Upper lobe of left lung (tissue), 6 donors: ENCODE measurements around the gene LGALS14. TPM values are rescaled to one million over a fixed set of nuclear protein-coding genes. Genes with fewer than 3 reads are reported as not detected.
"Not testable (repeated sequence)": the region's sequence is repeated elsewhere in the genome, so short reads cannot be mapped to it uniquely, and the experiment has no call there.

Source experiments
- ATAC-seq, 2 donors: fragments of 200-7000 bp; cut with Tn5 transposase; one replicate each; pipeline ENCODE4 v1.9.1; 2022; ENCODE audit warnings: mild to moderate bottlenecking in 2 of 2, moderate library complexity in 2 of 2; ENCODE audit not compliant: low FRiP score in 2 of 2
- DNase-seq, 2 donors: peaks; one replicate each; pipeline ENCODE4 v3.0.0-alpha.2; 2019 to 2020
- H3K27ac ChIP-seq, 4 donors: fragments of 200-600 bp; sonication (generic); one replicate each; pipeline ENCODE4 v1.5.1; 2016 to 2019
- H3K27me3 ChIP-seq, 4 donors: fragments of 200-600 bp; sonication (generic); one replicate each; pipeline ENCODE4 v1.5.1; 2017 to 2019
- H3K36me3 ChIP-seq, 4 donors: fragments of 200-600 bp; sonication (generic); one replicate each; pipeline ENCODE4 v1.5.1; 2016 to 2019
- H3K4me1 ChIP-seq, 4 donors: fragments of 200-600 bp; sonication (generic); one replicate each; pipeline ENCODE4 v1.5.1; 2018 to 2019
- H3K4me3 ChIP-seq, 4 donors: fragments of 200-600 bp; sonication (generic); one replicate each; pipeline ENCODE4 v1.5.1; 2017 to 2019; ENCODE audit warnings: mild to moderate bottlenecking in 2 of 4, moderate library complexity in 1 of 4
- H3K9me3 ChIP-seq, 4 donors: fragments of 200-600 bp; sonication (generic); one replicate each; pipeline ENCODE4 v1.5.1; 2018 to 2019
- EP300 ChIP-seq, 4 donors: sonication (generic); formaldehyde crosslinking; IDR thresholded peaks; one replicate each; pipeline ENCODE4 v1.5.1; 2017; ENCODE audit warnings: antibody characterized with exemption in 4 of 4, control low read depth in 2 of 4
- POLR2A ChIP-seq, 4 donors: fragments of 450-650 bp; IDR thresholded peaks; one replicate each; pipeline ENCODE4 v1.5.1; 2016 to 2017; ENCODE audit warnings: antibody characterized with exemption in 4 of 4, mild to moderate bottlenecking in 2 of 4
- POLR2AphosphoS5 ChIP-seq, 2 donors: sonication (generic); formaldehyde crosslinking; IDR thresholded peaks; one replicate each; pipeline ENCODE4 v1.5.1; 2017; ENCODE audit warnings: antibody characterized with exemption in 2 of 2
- WGBS, 2 donors: methylation state at CpG; one replicate each; pipeline ENCODE4 v1.1.5; 2017 to 2018; 5-methylcytosine and 5-hydroxymethylcytosine counted together
- total RNA-seq, 6 donors: library from RNA; depleted of rRNA in 4 of 6; stranded (reverse); fragments of >200 nt in 4 of 6; gene quantifications; one replicate each; pipeline versions ENCODE4 v1.1.0 to v1.2.1, GENCODE V29; 2016 to 2021
- TF ChIP-seq, protein P1 (sequence below), 6 experiments: fragments of 450-650 bp in 4 of 6; fragments of 200-600 bp in 2 of 6; sonication (generic) in 2 of 6; IDR thresholded peaks; one replicate each; pipeline ENCODE4 v1.5.1; 2016 to 2019; ENCODE audit warnings: antibody characterized with exemption in 6 of 6
- donor health status: DM: no; HTN: no; CAD: no; lungs with moderate emphysema.
- donor health status: DM: no; HTN: yes; CAD: no; lungs with severe emphysema.

The LGALS14 gene
- total RNA-seq, 6 donors from 2014 or later: not detected

DNA sequence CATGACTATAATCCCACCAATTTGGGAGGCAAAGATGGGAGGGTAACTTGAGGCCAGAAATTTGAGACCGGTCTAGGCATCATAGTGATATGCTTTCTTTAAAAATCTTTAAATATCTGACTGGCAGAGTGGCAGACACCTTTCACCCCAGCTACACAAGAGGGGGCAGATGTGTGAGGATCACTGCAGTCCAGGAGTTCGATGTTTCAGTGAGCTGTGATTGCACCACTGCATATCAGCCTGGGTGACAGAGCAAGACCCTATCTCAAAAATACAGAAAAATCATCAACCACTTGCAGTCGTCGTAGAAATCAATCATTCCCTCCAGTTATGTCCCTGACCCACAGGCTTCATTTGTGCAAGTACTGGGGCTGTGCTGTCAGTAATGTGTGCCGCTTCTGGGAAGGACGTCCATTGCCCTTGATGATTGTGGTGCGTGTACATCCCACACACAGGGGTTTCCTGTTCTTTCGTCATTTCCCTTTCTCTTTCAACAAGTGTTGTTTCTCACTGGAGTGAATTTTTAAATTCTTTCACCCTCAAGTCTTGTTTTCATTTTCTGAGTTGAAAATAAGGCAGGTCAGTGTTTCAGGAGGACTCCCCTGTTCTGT, 1.4 kb downstream of the LGALS14 start:
- DNase-seq (no peak), ATAC-seq (no peak)
- TF ChIP-seq, protein P1, sequence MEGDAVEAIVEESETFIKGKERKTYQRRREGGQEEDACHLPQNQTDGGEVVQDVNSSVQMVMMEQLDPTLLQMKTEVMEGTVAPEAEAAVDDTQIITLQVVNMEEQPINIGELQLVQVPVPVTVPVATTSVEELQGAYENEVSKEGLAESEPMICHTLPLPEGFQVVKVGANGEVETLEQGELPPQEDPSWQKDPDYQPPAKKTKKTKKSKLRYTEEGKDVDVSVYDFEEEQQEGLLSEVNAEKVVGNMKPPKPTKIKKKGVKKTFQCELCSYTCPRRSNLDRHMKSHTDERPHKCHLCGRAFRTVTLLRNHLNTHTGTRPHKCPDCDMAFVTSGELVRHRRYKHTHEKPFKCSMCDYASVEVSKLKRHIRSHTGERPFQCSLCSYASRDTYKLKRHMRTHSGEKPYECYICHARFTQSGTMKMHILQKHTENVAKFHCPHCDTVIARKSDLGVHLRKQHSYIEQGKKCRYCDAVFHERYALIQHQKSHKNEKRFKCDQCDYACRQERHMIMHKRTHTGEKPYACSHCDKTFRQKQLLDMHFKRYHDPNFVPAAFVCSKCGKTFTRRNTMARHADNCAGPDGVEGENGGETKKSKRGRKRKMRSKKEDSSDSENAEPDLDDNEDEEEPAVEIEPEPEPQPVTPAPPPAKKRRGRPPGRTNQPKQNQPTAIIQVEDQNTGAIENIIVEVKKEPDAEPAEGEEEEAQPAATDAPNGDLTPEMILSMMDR (IDR thresholded peaks at IDR 0.05): no peak
- TF ChIP-seq POLR2A (IDR thresholded peaks at IDR 0.05) (no peak), EP300 (IDR thresholded peaks at IDR 0.05) (no peak)
- Histone ChIP-seq H3K4me3 (no peak overlapping the region), H3K4me1 (no peaks in the 10 kb centered on the region), H3K9me3 (no peaks in the 10 kb centered on the region), H3K27ac (no peak overlapping the region), H3K27me3 (no peaks in the 10 kb centered on the region), H3K36me3 (no peaks in the 10 kb centered on the region)
- 54 to 66% methylated on average over 8 of the region's 8 CpGs for WGBS, 2 donors

DNA sequence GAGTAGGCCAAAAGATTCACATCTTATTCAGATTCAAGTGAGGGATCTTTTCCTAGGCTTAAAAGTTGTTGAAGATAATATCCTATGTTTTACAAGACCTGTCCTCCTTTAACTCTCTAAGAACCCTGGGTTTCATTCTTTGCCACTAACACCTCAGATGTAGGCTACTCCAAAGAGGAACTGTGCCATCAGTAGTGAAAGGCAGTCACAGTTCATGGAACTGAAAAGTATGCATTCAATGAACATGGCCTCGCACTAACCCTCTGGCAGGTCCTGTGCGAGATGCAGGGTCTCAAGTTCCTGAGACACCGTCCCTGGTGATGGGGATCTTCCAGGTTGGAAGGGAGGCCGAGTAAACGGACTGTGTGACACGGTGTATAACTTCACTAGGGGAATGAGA, 4.3 kb downstream of the LGALS14 start:
- 84 to 90% methylated on average over 6 of the region's 6 CpGs for WGBS, 2 donors
- Histone ChIP-seq H3K4me1 (no peaks in the 10 kb centered on the region), H3K27ac (no peak overlapping the region), H3K9me3 (no peaks in the 10 kb centered on the region), H3K4me3 (no peak overlapping the region), H3K36me3 (no peaks in the 10 kb centered on the region), H3K27me3 (no peaks in the 10 kb centered on the region)
- DNase-seq (no peak), ATAC-seq (no peak)
- TF ChIP-seq EP300 (IDR thresholded peaks at IDR 0.05) (no peak), POLR2AphosphoS5 (IDR thresholded peaks at IDR 0.05) (no peak), POLR2A (IDR thresholded peaks at IDR 0.05) (no peak)
- TF ChIP-seq, protein P1 (IDR thresholded peaks at IDR 0.05): no peak

DNA sequence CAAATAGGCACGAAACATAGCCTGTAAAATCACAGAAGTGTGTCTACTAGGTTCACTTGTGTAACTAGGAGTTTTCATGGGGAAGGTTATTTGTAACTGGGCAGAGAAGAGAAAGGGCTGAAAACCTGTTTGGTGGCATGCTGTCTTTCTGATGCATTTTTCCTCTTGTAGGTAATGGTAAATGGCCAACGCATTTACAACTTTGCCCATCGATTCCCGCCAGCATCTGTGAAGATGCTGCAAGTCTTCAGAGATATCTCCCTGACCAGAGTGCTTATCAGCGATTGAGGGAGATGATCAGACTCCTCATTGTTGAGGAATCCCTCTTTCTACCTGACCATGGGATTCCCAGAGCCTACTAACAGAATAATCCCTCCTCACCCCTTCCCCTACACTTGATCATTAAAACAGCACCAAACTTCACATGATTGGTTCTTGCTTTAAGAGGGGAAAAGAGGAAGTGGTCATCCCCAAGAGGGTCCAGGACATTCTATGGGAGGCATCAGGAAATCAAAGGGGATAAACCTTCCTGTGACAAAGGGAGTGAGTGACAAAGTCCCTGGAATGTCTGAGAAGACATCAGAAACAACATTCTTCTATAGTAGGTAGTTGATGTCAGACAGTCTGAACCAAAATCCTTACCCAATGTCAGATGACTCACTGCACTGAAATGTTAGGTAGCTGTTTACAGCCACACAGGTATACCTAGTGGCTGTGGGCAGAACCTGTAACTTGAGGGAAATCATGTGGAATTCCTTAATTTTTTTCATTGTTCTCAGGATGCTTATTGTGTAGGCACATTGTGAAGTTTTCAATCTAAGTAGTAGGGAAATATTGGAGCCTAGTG, 5.0 kb downstream of the LGALS14 start:
- 86 to 92% methylated on average over 5 of the region's 5 CpGs for WGBS, 2 donors
- H3K27me3 ChIP-seq: no peaks in the 10 kb centered on the region
- TF ChIP-seq POLR2A (IDR thresholded peaks at IDR 0.05): no peak
- TF ChIP-seq, protein P1 (IDR thresholded peaks at IDR 0.05): no peak
- TF ChIP-seq POLR2AphosphoS5 (IDR thresholded peaks at IDR 0.05): no peak
- no peak for TF ChIP-seq EP300 (IDR thresholded peaks at IDR 0.05)

DNA sequence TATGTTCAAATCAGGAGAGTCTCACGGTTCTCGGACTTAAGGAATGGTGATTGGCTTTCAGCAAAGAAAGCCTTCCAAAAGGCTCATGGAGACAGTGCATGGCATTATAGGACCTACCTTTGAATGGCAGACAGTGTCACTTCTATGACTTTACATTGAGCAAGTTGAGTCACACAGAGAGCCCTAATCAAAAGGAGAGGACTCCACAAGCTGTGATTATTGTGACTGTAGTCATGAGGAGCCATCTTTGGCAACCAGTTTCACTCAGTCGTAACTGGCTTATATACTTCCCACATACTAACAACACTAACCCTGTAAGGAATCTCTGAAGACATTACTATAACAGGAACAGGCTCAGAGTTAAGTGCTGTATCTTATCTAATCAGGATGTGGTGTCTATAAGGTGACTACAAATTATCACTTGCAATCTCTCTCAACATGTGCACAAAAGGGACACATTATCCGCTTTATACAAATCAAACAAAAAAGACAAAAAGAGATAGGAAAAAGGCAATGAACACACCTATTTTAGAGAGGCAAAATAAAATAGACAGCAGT, 6.1 kb downstream of the LGALS14 start:
- Histone ChIP-seq H3K4me1 (no peaks in the 10 kb centered on the region), H3K36me3 (no peaks in the 10 kb centered on the region), H3K27me3 (no peaks in the 10 kb centered on the region), H3K9me3 (no peaks in the 10 kb centered on the region), H3K27ac (no peak overlapping the region), H3K4me3 (no peak overlapping the region)
- WGBS, 2 donors: 92% methylated on average over 4 of the region's 4 CpGs
- DNase-seq: no peak
- no peak for ATAC-seq
- TF ChIP-seq, protein P1 (IDR thresholded peaks at IDR 0.05): no peak
- TF ChIP-seq EP300 (IDR thresholded peaks at IDR 0.05) (no peak), POLR2A (IDR thresholded peaks at IDR 0.05) (no peak), POLR2AphosphoS5 (IDR thresholded peaks at IDR 0.05) (no peak)

More for the DNA sequence above, 5.0 kb downstream of the LGALS14 start:
- Histone ChIP-seq H3K9me3 (no peaks in the 10 kb centered on the region), H3K27ac (no peak overlapping the region), H3K4me3 (no peak overlapping the region), H3K4me1 (no peaks in the 10 kb centered on the region), H3K36me3 (no peaks in the 10 kb centered on the region)
- ATAC-seq (no peak), DNase-seq (no peak)

DNA sequence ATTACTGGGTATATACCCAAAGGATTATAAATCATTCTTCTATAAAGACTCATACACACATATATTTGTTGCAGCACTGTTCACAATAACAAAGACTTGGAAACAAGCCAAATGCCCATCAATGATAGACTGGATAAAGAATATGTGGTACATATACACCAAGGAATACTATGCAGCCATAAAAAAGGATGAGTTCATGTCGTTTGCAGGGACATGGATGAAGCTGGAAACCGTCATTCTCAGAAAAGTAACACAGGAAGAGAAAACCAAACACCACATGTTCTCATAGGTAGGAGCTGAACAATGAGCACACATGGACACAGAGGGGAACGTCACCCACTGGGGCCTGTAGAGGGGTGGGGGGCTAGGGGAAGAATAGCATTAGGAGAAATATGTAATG, 15.9 kb downstream of the LGALS14 start:
- H3K4me3 ChIP-seq, H3K36me3 ChIP-seq, H3K27ac ChIP-seq, H3K4me1 ChIP-seq, H3K27me3 ChIP-seq, ATAC-seq, DNase-seq, H3K9me3 ChIP-seq: not testable (repeated sequence)
- 75 to 82% methylated on average over 3 of the region's 3 CpGs for WGBS, 2 donors
